ENCODE results near the gene DCTPP1. TPM values are rescaled to one million over a fixed set of nuclear protein-coding genes. Genes with fewer than 3 reads are reported as not detected.

Gene DCTPP1
- polyA plus RNA-seq, 1 experiment, result 34.7 TPM

DNA sequence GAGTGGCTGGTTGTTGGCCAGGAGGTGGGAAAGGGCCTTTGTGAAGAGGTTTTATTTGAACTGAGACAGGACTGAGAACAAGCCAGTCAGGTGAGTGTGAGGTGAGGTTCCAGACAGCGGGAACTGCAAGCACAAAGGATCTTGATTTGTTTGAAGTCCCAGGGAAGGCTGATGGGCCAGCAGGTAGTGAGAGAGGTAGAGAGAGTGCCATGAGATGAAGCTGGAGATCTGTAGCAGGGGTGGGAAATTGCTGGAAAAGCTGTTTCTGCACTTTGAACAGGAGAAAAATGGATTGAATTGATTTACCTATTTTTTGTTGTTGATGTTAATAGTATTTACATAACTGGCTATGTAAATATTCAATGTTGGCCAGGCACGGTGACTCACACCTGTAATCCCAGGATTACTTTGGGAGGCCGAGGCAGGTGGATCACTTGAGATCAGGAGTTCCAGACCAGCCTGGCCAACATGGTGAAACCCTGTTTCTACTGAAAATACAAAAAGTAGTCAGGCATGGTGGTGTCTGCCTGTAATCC lies 7.7 kb upstream of the DCTPP1 start:
- no peak for TF ChIP-seq CTCF (IDR thresholded peaks at IDR 0.05; ENCODE audit: low read depth, low read length)
- no peaks in the 10 kb centered on the region for H3K27me3 ChIP-seq (ENCODE audit: control insufficient read depth, insufficient read depth, low read length)
- ChIA-PET CTCF (interaction anchor here (1.1 kb wide), 1 partner anchor 190 kb away, joined by 3 read pairs; no protein-coding TSS in a partner anchor), POLR2A (no interaction called here)
- H3K4me3 ChIP-seq (ENCODE audit: low read depth, low read length), result no peak overlapping the region
- no peak for DNase-seq (ENCODE audit: low read depth, low spot score)
- no peaks in the 10 kb centered on the region; the same call in 1 of the 2 replicates for H3K9me3 ChIP-seq (ENCODE audit: control insufficient read depth, insufficient read depth, low read length)
- no peak overlapping the region for H3K27ac ChIP-seq (ENCODE audit: low read depth, low read length)

GRCh38 chr16:30434852-30435251 lies 5.0 kb upstream of the DCTPP1 start:
- H3K9me3 ChIP-seq (ENCODE audit: control insufficient read depth, insufficient read depth, low read length), result no peaks in the 10 kb centered on the region
- DNase-seq (ENCODE audit: low read depth, low spot score), result no peak
- H3K4me3 ChIP-seq (ENCODE audit: low read depth, low read length), result no peak overlapping the region
- H3K27ac ChIP-seq (ENCODE audit: low read depth, low read length), result no peak overlapping the region
- no peaks in the 10 kb centered on the region for H3K27me3 ChIP-seq (ENCODE audit: control insufficient read depth, insufficient read depth, low read length)
- ChIA-PET POLR2A (no interaction called here), CTCF (interaction anchor here (0.9 kb wide), 1 partner anchor 15 kb away, joined by 5 read pairs; no protein-coding TSS in a partner anchor)
- TF ChIP-seq CTCF (IDR thresholded peaks at IDR 0.05; ENCODE audit: low read depth, low read length), result no peak

DNA sequence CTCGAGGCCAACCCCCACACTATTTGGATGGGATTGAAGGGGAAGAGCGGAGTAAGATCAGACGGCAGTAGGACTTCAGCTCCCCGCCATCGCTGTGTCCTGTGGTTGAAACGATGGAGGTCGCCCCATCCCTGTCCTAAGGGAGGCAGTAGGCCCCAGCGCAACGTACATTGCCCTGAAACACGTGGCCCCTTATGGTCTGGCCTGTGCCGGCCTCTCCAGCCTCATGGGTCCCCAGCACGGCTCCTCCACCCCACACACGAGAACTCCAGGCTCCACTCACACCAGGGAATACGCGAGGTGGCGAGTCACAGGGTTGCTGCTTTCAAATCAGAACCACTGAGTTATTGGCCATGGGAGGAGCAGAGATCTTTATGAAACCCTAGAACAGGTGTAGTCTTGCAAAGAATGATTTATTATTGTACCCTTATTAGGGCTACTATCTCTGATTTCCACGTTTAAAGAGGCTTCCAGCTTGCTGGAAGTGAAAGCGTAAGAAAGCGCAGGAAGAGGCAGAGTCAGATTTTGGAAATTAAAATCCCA lies 669 bp upstream of the DCTPP1 start:
- CTCF ChIA-PET, result interaction anchor here (0.6 to 2.5 kb wide), 17 partner anchors 10 to 462 kb away, joined by 3 to 12 read pairs (median 4); partner anchors contain the start of gene SEPHS2
- DNase-seq (ENCODE audit: low read depth, low spot score), result no peak
- no peak for TF ChIP-seq CTCF (IDR thresholded peaks at IDR 0.05; ENCODE audit: low read depth, low read length)
- POLR2A ChIA-PET, result interaction anchor here (0.5 to 1.6 kb wide), 5 partner anchors 13 to 204 kb away, joined by 3 to 9 read pairs (median 6); partner anchors contain the start of gene ZNF689
- no peaks in the 10 kb centered on the region for H3K9me3 ChIP-seq (ENCODE audit: control insufficient read depth, insufficient read depth, low read length)
- H3K27ac ChIP-seq (ENCODE audit: low read depth, low read length), result no peak overlapping the region
- peak overlapping the region; percentile 93 for H3K4me3 ChIP-seq (ENCODE audit: low read depth, low read length)
- no peaks in the 10 kb centered on the region for H3K27me3 ChIP-seq (ENCODE audit: control insufficient read depth, insufficient read depth, low read length)

- no peaks in the 10 kb centered on the region for H3K9me3 ChIP-seq (ENCODE audit: control insufficient read depth, insufficient read depth, low read length)
- no peak for DNase-seq (ENCODE audit: low read depth, low spot score)
- H3K27me3 ChIP-seq (ENCODE audit: control insufficient read depth, insufficient read depth, low read length), result no peaks in the 10 kb centered on the region
- ChIA-PET POLR2A (interaction anchor here (0.5 to 1.6 kb wide), 4 partner anchors 11 to 181 kb away, joined by 3 to 11 read pairs (median 6); partner anchors contain the start of gene ZNF689), CTCF (interaction anchor here (0.6 to 2.5 kb wide), 23 partner anchors 9 to 305 kb away, joined by 3 to 12 read pairs (median 4); partner anchors contain the start of genes PRR14 and SEPHS2)
- TF ChIP-seq CTCF (IDR thresholded peaks at IDR 0.05; ENCODE audit: low read depth, low read length), result no peak
- H3K27ac ChIP-seq (ENCODE audit: low read depth, low read length), result no peak overlapping the region
- peak overlapping the region; percentile 93 for H3K4me3 ChIP-seq (ENCODE audit: low read depth, low read length)
Measured at GRCh38 chr16:30429418-30429677, 482 bp downstream of the DCTPP1 start.

DNA sequence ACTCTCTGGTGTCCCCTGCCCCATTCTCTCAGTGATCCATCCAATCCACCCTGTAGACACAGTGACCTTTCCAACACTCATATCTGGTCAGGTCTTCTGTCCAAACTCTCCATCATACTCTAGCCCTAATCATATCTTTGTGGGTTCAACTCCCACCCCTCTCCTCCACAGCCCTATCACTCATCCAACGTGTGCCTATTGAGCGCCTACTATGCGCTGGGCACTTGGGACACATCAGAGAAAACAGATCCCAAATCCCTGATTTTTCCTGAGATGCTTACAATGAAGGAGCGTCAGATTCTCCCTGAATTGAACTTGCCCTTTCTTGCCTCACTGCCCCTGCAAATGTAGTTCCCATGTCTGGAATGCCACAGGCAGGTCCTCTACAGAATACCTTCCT lies 1.8 kb downstream of the DCTPP1 start:
- Histone ChIP-seq H3K4me3 (ENCODE audit: low read depth, low read length) (no peak overlapping the region), H3K27ac (ENCODE audit: low read depth, low read length) (no peak overlapping the region), H3K27me3 (ENCODE audit: control insufficient read depth, insufficient read depth, low read length) (no peaks in the 10 kb centered on the region), H3K9me3 (ENCODE audit: control insufficient read depth, insufficient read depth, low read length) (no peaks in the 10 kb centered on the region)
- no peak for DNase-seq (ENCODE audit: low read depth, low spot score)
- no peak for TF ChIP-seq CTCF (IDR thresholded peaks at IDR 0.05; ENCODE audit: low read depth, low read length)
- ChIA-PET POLR2A (no interaction called here), CTCF (no interaction called here)

All from AG04450 (cell line).